ENCODE results near the gene CETP. TPM values are rescaled to one million over a fixed set of nuclear protein-coding genes. Genes with fewer than 3 reads are reported as not detected.

The CETP gene
- total RNA-seq, 4 donors from 2014 or later = 1.6 TPM; not detected in 3

DNA sequence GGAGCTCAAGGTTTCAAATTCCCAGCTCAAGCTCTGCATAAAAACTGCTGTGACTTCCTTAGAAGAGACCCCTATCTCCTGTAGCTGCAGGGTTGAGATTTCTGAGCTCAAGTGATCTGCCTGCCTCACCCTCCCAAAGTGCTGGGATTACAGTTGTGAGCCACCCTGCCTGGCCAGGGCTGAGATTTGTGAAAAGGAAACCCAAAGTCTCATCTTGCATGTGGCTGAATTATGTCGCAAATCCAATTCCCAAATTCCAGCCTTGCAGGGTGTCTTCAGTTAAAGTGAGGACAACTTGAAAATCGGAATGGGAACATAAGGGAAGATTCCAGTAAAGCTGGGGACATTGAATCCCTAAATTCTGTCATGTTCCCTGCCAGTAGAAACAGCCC lies 14.2 kb upstream of the CETP start:
- no peak for TF ChIP-seq CTCF (IDR thresholded peaks at IDR 0.05)
- peaks cover 3 to 58% of the 10 kb centered on the region in 2 donors for H3K36me3 ChIP-seq
- WGBS, 2 donors (ENCODE audit: low coverage in 1 of 2) = 100% methylated on average over 2 of the region's 2 CpGs; no CpG with 5 or more reads in 1 of the 2 donors

DNA sequence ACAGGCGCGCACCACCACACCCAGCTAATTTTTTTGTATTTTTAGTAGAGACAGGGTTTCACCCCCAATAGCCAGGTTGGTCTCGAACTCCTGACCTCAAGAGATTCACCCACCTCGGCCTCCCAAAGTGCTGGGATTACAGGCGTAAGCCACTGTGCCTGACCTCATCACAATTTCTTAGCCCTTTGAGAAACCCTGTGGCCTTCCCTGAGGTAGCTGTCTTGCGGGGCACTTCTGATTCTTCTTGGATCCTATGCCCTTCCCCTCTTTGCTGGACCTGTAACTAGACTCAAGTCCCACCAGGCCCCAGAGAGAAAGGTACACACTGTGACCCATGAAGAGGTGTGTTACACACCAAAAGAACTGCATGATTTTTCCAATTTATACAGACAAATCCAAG lies 13.5 kb upstream of the CETP start:
- H3K4me3 ChIP-seq = no peak overlapping the region
- peaks cover 0 to 52% of the 10 kb centered on the region in 2 donors for H3K36me3 ChIP-seq
- no peak for ATAC-seq
- H3K27ac ChIP-seq = no peak overlapping the region
- peaks cover 0 to 5% (median 0%) of the 10 kb centered on the region in 3 donors for H3K4me1 ChIP-seq
- H3K9me3 ChIP-seq = no peaks in the 10 kb centered on the region
- TF ChIP-seq CTCF (IDR thresholded peaks at IDR 0.05) = no peak
- no peak for TF ChIP-seq POLR2AphosphoS5 (IDR thresholded peaks at IDR 0.05)
- no peak for TF ChIP-seq POLR2A (IDR thresholded peaks at IDR 0.05)
- TF ChIP-seq EP300 (IDR thresholded peaks at IDR 0.05) = no peak
- H3K27me3 ChIP-seq = no peaks in the 10 kb centered on the region
- 86 to 96% methylated on average over 3 to 5 of the region's 6 CpGs for WGBS, 2 donors (ENCODE audit: low coverage in 1 of 2)

More for the DNA sequence above, 14.2 kb upstream of the CETP start:
- Histone ChIP-seq H3K27me3 (no peaks in the 10 kb centered on the region), H3K4me1 (peaks cover 0 to 5% (median 0%) of the 10 kb centered on the region in 3 donors), H3K27ac (no peak overlapping the region), H3K9me3 (no peaks in the 10 kb centered on the region), H3K4me3 (no peak overlapping the region)
- ATAC-seq = no peak

GRCh38 chr16:56950051-56950450 lies 11.7 kb upstream of the CETP start:
- H3K27me3 ChIP-seq = no peaks in the 10 kb centered on the region
- peaks cover 0 to 4% (median 0%) of the 10 kb centered on the region in 3 donors for H3K4me1 ChIP-seq
- no peak overlapping the region for H3K4me3 ChIP-seq
- H3K36me3 ChIP-seq = peaks cover 0 to 34% of the 10 kb centered on the region in 2 donors
- TF ChIP-seq POLR2AphosphoS5 (IDR thresholded peaks at IDR 0.05) (no peak), CTCF (IDR thresholded peaks at IDR 0.05) (no peak), EP300 (IDR thresholded peaks at IDR 0.05) (no peak), POLR2A (IDR thresholded peaks at IDR 0.05) (no peak)
- WGBS, 2 donors (ENCODE audit: low coverage in 1 of 2) = 74 to 86% methylated on average over 4 of the region's 4 CpGs
- no peaks in the 10 kb centered on the region for H3K9me3 ChIP-seq
- ATAC-seq = no peak
- no peak overlapping the region for H3K27ac ChIP-seq

DNA sequence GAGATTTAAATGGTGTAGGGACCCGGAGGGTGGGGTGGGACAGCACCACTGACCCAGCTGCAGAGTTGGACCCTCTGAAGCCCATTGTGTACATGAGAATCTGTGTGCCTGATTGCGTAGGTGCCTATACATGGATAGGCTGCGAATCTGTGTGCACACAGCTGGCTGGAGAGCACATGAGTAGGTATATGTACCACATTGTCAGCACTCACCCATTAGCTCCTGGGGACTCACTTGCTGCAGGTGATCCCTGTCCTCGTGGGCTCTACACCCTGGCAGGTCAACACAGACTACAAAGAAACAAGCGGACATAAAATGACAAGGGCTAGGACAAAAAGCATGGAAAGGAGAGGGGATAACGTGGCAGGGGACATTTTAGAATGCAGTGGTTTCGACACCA lies 11.3 kb upstream of the CETP start:
- no peak for ATAC-seq
- Histone ChIP-seq H3K36me3 (peaks cover 0 to 30% of the 10 kb centered on the region in 2 donors), H3K27ac (no peak overlapping the region)

More for the DNA sequence above, 11.3 kb upstream of the CETP start:
- Histone ChIP-seq H3K9me3 (no peaks in the 10 kb centered on the region), H3K4me1 (no peaks in the 10 kb centered on the region), H3K4me3 (no peak overlapping the region), H3K27me3 (no peaks in the 10 kb centered on the region)
- 83 to 84% methylated on average over 2 to 4 of the region's 7 CpGs for WGBS, 2 donors (ENCODE audit: low coverage in 1 of 2)
- TF ChIP-seq POLR2A (IDR thresholded peaks at IDR 0.05) (no peak), EP300 (IDR thresholded peaks at IDR 0.05) (no peak), CTCF (IDR thresholded peaks at IDR 0.05) (no peak)
